Natural killer cell (primary cell): ENCODE results near the gene TLCD1. TPM values are rescaled to one million over a fixed set of nuclear protein-coding genes. Genes with fewer than 3 reads are reported as not detected.
A peak's percentile ranks its signal among the peaks of the same experiment; 100 is the strongest.

Source experiments
- ATAC-seq, 3 donors: fragments of 150-1000 bp in 2 of 3; fragments of 200-7000 bp in 1 of 3; cut with Tn5 transposase; 1 replicate in 1 of 3; 2 replicates in 2 of 3; pipeline ENCODE4 v1.10.0; 2021; ENCODE audit warnings: mild to moderate bottlenecking in 2 of 3, moderate library complexity in 2 of 3
- DNase-seq, 2 donors: peaks; one replicate each; pipeline versions ENCODE4 v3.0.0 to v3.0.0-alpha.2; 2013 to 2021; ENCODE audit warnings: mixed read lengths in 1 of 2
- H3K27ac ChIP-seq: one replicate; pipeline ENCODE4 v1.5.1; 2013; ENCODE audit warnings: mild to moderate bottlenecking, low read length
- H3K27me3 ChIP-seq: one replicate; pipeline ENCODE4 v1.6.1; 2013; ENCODE audit warnings: low read length; ENCODE audit not compliant: control insufficient read depth, insufficient read depth
- H3K36me3 ChIP-seq: one replicate; pipeline ENCODE4 v1.6.1; 2013; ENCODE audit warnings: low read length; ENCODE audit not compliant: control insufficient read depth, insufficient read depth
- H3K4me1 ChIP-seq: one replicate; pipeline ENCODE4 v1.6.1; 2013; ENCODE audit warnings: low read length; ENCODE audit not compliant: control insufficient read depth, insufficient read depth
- H3K4me3 ChIP-seq: one replicate; pipeline ENCODE4 v1.5.1; 2013; ENCODE audit warnings: low read length
- H3K9me3 ChIP-seq: one replicate; pipeline ENCODE4 v1.6.1; 2013; ENCODE audit warnings: low read length; ENCODE audit not compliant: control insufficient read depth, insufficient read depth
- H3K27ac Mint-ChIP-seq, 2 donors: one replicate each; pipeline ENCODE4 v1.8.0; 2022; ENCODE audit warnings: mild to moderate bottlenecking in 2 of 2, mixed read lengths in 2 of 2, moderate library complexity in 1 of 2
- H3K27me3 Mint-ChIP-seq, 2 donors: one replicate each; pipeline ENCODE4 v1.8.0; 2022; ENCODE audit warnings: low read depth in 2 of 2, mixed read lengths in 2 of 2
- H3K36me3 Mint-ChIP-seq: one replicate; pipeline ENCODE4 v1.8.0; 2022; ENCODE audit warnings: mixed read lengths
- H3K4me1 Mint-ChIP-seq, 2 donors: one replicate each; pipeline ENCODE4 v1.8.0; 2022; ENCODE audit warnings: mixed read lengths in 2 of 2
- H3K4me3 Mint-ChIP-seq: one replicate; pipeline ENCODE4 v1.8.0; 2022; ENCODE audit warnings: mild to moderate bottlenecking, moderate library complexity, mixed read lengths
- H3K9me3 Mint-ChIP-seq, 2 donors: one replicate each; pipeline ENCODE4 v1.8.0; 2022; ENCODE audit warnings: mixed read lengths in 2 of 2
- CTCF ChIP-seq: fragments of 200-600 bp; IDR thresholded peaks from one replicate; pipeline ENCODE4 v1.8.0; 2022; ENCODE audit warnings: antibody characterized with exemption
- WGBS: methylation state at CpG from one replicate; pipeline ENCODE4 v1.1.7; 2013; ENCODE audit warnings: missing lambda C conversion rate; ENCODE audit not compliant: insufficient coverage; 5-methylcytosine and 5-hydroxymethylcytosine counted together
- intact Hi-C: fragments of 100-400 bp; cut with micrococcal nuclease; formaldehyde crosslinking; loops from one replicate; pipeline ENCODE4 v1.14.2; 2022
- total RNA-seq, 4 donors: library from RNA; stranded (reverse); fragments of 120-200 nt in 1 of 4; gene quantifications; one replicate each; pipeline versions ENCODE4 v1.2.3 to v1.2.4, GENCODE V29; 2013 to 2022

TLCD1 gene
- total RNA-seq, 3 donors from 2014 or later (not counting 1 experiment from before 2014, with no cell fraction given): 1.0 TPM; not detected in 2

- no peak overlapping the region for H3K27ac Mint-ChIP-seq
- H3K4me3 ChIP-seq: no peak overlapping the region
- no peaks in the 10 kb centered on the region for H3K27me3 ChIP-seq
- no peak for ATAC-seq
- no peaks in the 10 kb centered on the region for H3K4me1 ChIP-seq
- H3K4me1 Mint-ChIP-seq: no peaks in the 10 kb centered on the region
- H3K27ac ChIP-seq: no peak overlapping the region
- no peaks in the 10 kb centered on the region for H3K36me3 Mint-ChIP-seq
- H3K9me3 Mint-ChIP-seq: no peaks in the 10 kb centered on the region
- intact Hi-C loops: no loop called here
- H3K27me3 Mint-ChIP-seq: no peaks in the 10 kb centered on the region
- no peaks in the 10 kb centered on the region for H3K9me3 ChIP-seq
- TF ChIP-seq CTCF: no peak
- H3K4me3 Mint-ChIP-seq: no peak overlapping the region
- DNase-seq: no peak
- H3K36me3 ChIP-seq: peaks cover 80% of the 10 kb centered on the region
- 98% methylated on average over 7 of the region's 11 CpGs for WGBS
Observed at GRCh38 chr17:28682655-28683054, 43.4 kb downstream of the TLCD1 start.

- Histone ChIP-seq H3K4me3 (no peak overlapping the region), H3K27me3 (no peaks in the 10 kb centered on the region), H3K9me3 (no peaks in the 10 kb centered on the region), H3K4me1 (no peaks in the 10 kb centered on the region), H3K27ac (no peak overlapping the region), H3K36me3 (peaks cover 81% of the 10 kb centered on the region)
- Mint-ChIP-seq H3K4me1 (no peaks in the 10 kb centered on the region), H3K36me3 (peaks cover 32% of the 10 kb centered on the region), H3K4me3 (no peak overlapping the region), H3K9me3 (no peaks in the 10 kb centered on the region), H3K27me3 (no peaks in the 10 kb centered on the region), H3K27ac (no peak overlapping the region)
- 91% methylated on average over 7 of the region's 7 CpGs for WGBS
- peak; percentile 22 for TF ChIP-seq CTCF
- intact Hi-C loops: loop anchor here (1.0 kb wide), 1 partner anchor 30 kb away; no protein-coding TSS in a partner anchor
- DNase-seq: peak in 1 of 2 donors; percentile 46
- ATAC-seq: peak in 2 of 3 donors; percentile 34 to 38
Observed at GRCh38 chr17:28675980-28676379, 50.1 kb downstream of the TLCD1 start.

GRCh38 chr17:28675490-28675889 is 50.5 kb downstream of the TLCD1 start:
- H3K9me3 Mint-ChIP-seq: no peaks in the 10 kb centered on the region

More at GRCh38 chr17:28675490-28675889, 50.5 kb downstream of the TLCD1 start:
- no peak overlapping the region for H3K4me3 Mint-ChIP-seq
- ATAC-seq (no peak), DNase-seq (no peak)
- H3K27ac ChIP-seq: no peak overlapping the region
- no peak for TF ChIP-seq CTCF
- no peaks in the 10 kb centered on the region for H3K9me3 ChIP-seq
- no peak overlapping the region for H3K4me3 ChIP-seq
- WGBS: 100% methylated on average over 1 of the region's 3 CpGs
- H3K27me3 ChIP-seq: no peaks in the 10 kb centered on the region
- H3K36me3 Mint-ChIP-seq: peaks cover 32% of the 10 kb centered on the region
- no peak overlapping the region for H3K27ac Mint-ChIP-seq
- H3K4me1 Mint-ChIP-seq: no peaks in the 10 kb centered on the region
- H3K4me1 ChIP-seq: no peaks in the 10 kb centered on the region
- no peaks in the 10 kb centered on the region for H3K27me3 Mint-ChIP-seq
- intact Hi-C loops: no loop called here
- peaks cover 80% of the 10 kb centered on the region for H3K36me3 ChIP-seq

Other genes with a start within 250 kb of the TLCD1 start
- gene FOXN1, start 219.9 kb downstream of the TLCD1 start, total RNA-seq: not detected
- 100 to 1,000 TPM in 1 of 3 donors, 10 to 100 TPM in 2; 79.1 to 106 (median 79.3) TPM for gene UNC119, start 173.6 kb downstream of the TLCD1 start, total RNA-seq
- gene PIGS, start 154.7 kb downstream of the TLCD1 start, total RNA-seq: 10 to 100 TPM; 88.3 to 95.3 (median 92.3) TPM
- gene ALDOC, start 149.3 kb downstream of the TLCD1 start, total RNA-seq: 10 to 100 TPM; 18.2 to 25.4 (median 23.0) TPM
- gene SPAG5, start 127.2 kb downstream of the TLCD1 start, total RNA-seq: 10 to 100 TPM; 18.0 to 19.6 (median 19.3) TPM
- gene RSKR, start 112.0 kb downstream of the TLCD1 start, total RNA-seq: 10 to 100 TPM in 2 of 3 donors, 1 to 10 TPM in 1; 10.0 to 14.6 (median 14.0) TPM
- 100 to 1,000 TPM; 169 to 199 (median 188) TPM for gene BLTP2, start 81.1 kb downstream of the TLCD1 start, total RNA-seq
- gene SDF2, start 64.3 kb downstream of the TLCD1 start, total RNA-seq: 10 to 100 TPM; 53.0 to 65.3 (median 53.7) TPM
- gene SUPT6H, start 64.0 kb downstream of the TLCD1 start, total RNA-seq: 100 to 1,000 TPM; 170 to 184 (median 177) TPM
- 1 to 10 TPM; 2.3 to 5.8 (median 3.6) TPM for gene PROCA1, start 14.3 kb downstream of the TLCD1 start, total RNA-seq
- gene RAB34, start 8.4 kb downstream of the TLCD1 start, total RNA-seq: 10 to 100 TPM in 1 of 3 donors, 1 to 10 TPM in 2; 3.7 to 12.9 (median 3.8) TPM
- 1,000 to 10,000 TPM; 1,375 to 1,532 (median 1,498) TPM for gene RPL23A, start 6.2 kb downstream of the TLCD1 start, total RNA-seq
- gene NEK8, start 2.6 kb upstream of the TLCD1 start, total RNA-seq: 1 to 10 TPM; 5.9 to 7.4 (median 6.8) TPM
- 100 to 1,000 TPM in 2 of 3 donors, 10 to 100 TPM in 1; 97.8 to 209 (median 122) TPM for gene TRAF4, start 17.8 kb upstream of the TLCD1 start, total RNA-seq
- 10 to 100 TPM; 16.9 to 26.0 (median 20.0) TPM for gene FAM222B, start 116.6 kb upstream of the TLCD1 start, total RNA-seq
- 10 to 100 TPM; 20.9 to 35.2 (median 27.3) TPM for gene ERAL1, start 128.8 kb upstream of the TLCD1 start, total RNA-seq
- gene FLOT2, start 171.5 kb upstream of the TLCD1 start, total RNA-seq: 100 to 1,000 TPM; 132 to 152 (median 152) TPM
- gene DHRS13, start 176.8 kb upstream of the TLCD1 start, total RNA-seq: 10 to 100 TPM; 22.5 to 27.3 (median 23.2) TPM
- 100 to 1,000 TPM; 163 to 177 (median 171) TPM for gene PHF12, start 225.3 kb upstream of the TLCD1 start, total RNA-seq